Muscle layer of colon (tissue), 2 donors: ENCODE data around the gene SUSD4.

ENCODE experiments used
- H3K27ac ChIP-seq: one replicate; pipeline ENCODE4 v1.7.0; 2013; ENCODE audit warnings: low read depth, mild to moderate bottlenecking, low read length, moderate library complexity
- H3K27me3 ChIP-seq, 2 donors: one replicate each; pipeline ENCODE4 v1.7.0; 2013; ENCODE audit warnings: low read length in 2 of 2, mild to moderate bottlenecking in 2 of 2; ENCODE audit not compliant: insufficient read depth in 2 of 2, control insufficient read depth in 1 of 2
- H3K36me3 ChIP-seq: one replicate; pipeline ENCODE4 v1.7.0; 2013; ENCODE audit warnings: mild to moderate bottlenecking, low read length; ENCODE audit not compliant: insufficient read depth
- H3K4me1 ChIP-seq: one replicate; pipeline ENCODE4 v1.7.0; 2013; ENCODE audit warnings: mild to moderate bottlenecking, low read length; ENCODE audit not compliant: insufficient read depth
- H3K4me3 ChIP-seq, 2 donors: one replicate each; pipeline ENCODE4 v1.7.0; 2013; ENCODE audit warnings: low read length in 2 of 2, low read depth in 1 of 2, mild to moderate bottlenecking in 1 of 2, moderate library complexity in 1 of 2
- H3K9ac ChIP-seq: one replicate; pipeline ENCODE4 v1.7.0; 2013; ENCODE audit warnings: low read length
- H3K9me3 ChIP-seq: one replicate; pipeline ENCODE4 v1.7.0; 2013; ENCODE audit warnings: mild to moderate bottlenecking, low read length
- donor health status: abdominal sarcoma.
- donor health status: Adenocarcinoma of cecum.

The SUSD4 gene

DNA sequence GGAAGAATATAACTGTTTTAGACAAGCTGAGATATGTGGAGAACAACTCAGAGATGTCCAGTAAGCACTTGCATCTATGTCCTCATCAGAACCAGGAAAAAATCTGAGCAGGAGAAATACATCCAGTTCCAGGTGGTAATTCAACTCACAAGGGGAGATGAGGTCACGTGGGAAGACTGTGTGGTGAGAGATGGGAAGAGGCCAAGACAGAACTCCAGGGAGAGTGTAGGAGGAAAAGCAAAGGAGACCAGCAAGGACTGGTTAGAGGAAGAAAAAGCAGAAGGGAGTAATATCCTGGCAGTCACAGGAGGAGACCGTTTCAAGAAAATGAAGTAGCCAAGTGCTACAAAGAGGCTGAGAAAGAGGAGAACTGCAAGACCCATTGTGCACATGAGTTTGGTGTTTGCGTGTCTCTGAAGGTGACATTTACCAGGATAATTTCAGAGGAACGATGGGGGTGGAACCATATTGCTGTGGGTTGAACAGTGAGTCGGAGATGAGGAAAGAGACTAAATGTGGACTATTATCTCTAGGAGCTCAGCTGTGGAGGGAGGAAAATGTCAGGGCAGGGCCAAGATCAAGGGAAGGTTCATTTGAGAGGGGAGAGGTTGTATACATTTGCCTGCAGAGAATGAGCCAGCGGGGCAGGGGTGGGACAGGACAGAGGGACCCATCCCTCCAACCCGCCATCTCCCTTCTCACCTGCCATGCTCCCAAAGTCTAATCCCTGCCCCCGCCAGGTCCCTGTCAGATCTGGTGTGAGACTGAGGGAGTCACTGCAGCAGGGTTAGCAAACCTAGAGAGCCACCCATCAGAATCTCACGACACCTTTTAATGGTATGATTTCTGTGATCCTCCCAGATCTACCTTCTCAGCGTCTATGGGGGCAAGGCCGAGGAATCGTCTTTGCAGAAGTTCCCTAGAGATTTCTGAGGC lies 24.9 kb downstream of the SUSD4 start:
- no peak overlapping the region for H3K9ac ChIP-seq
- no peak overlapping the region for H3K27ac ChIP-seq
- no peaks in the 10 kb centered on the region for H3K27me3 ChIP-seq
- no peak overlapping the region for H3K4me3 ChIP-seq
- H3K9me3 ChIP-seq = no peaks in the 10 kb centered on the region
- H3K36me3 ChIP-seq = no peaks in the 10 kb centered on the region
- no peaks in the 10 kb centered on the region for H3K4me1 ChIP-seq

DNA sequence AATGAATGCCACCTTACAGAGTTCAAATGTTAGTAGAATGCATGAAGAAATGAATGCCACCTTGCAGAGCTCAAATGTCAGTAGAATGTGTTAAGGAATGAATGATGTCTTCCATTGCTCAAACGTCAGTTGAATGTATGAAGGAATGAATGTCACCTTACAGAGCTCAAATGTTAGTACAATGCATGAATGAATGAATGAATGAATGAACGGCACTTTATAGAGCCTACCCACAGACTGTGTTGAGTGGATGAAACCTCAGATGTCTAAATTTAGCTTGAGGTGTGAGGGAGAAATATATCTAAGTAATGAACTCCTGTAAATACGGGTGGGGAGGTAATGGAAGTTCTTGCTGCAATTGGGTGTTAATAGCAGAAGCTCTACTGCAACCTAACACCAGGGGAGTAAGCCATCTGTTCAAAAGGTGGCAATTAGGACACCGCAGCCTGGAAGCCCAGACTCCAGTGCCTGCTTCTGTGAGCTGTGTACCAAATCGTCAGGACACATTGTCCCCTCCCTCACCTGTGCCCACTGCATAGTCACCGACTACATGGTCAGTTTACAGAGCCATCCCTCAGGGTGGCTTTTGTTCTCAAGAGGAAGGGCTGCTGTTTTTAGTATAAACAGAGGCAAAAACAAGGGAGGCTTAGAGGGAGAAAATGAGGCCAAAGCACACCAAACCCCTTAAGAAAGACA lies 26.7 kb downstream of the SUSD4 start:
- H3K9ac ChIP-seq = no peak overlapping the region
- H3K27me3 ChIP-seq = no peaks in the 10 kb centered on the region
- H3K4me1 ChIP-seq = no peaks in the 10 kb centered on the region
- H3K36me3 ChIP-seq = no peaks in the 10 kb centered on the region
- H3K27ac ChIP-seq = no peak overlapping the region
- H3K4me3 ChIP-seq = no peak overlapping the region
- no peaks in the 10 kb centered on the region for H3K9me3 ChIP-seq

DNA sequence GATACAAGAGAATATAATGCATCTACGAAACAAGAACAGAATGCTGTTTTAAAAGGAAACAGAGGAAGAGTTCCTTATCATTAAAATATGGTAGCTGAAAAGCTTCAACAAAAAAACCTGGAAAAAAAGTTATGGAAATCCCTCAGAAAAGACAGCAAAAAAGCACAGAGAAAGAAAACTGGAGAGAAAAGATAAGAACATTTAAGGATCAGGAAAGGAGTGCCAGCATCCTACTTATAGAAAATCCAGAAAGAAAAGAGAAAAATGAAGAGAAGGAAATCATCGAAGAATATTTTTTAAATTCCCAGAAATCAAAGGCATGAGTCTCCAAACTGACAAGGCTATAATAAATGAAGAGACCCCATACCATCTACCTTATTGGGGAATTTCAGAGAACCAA lies 29.8 kb downstream of the SUSD4 start:
- no peaks in the 10 kb centered on the region for H3K27me3 ChIP-seq
- no peaks in the 10 kb centered on the region for H3K4me1 ChIP-seq
- no peak overlapping the region for H3K4me3 ChIP-seq
- H3K9ac ChIP-seq = no peak overlapping the region
- H3K36me3 ChIP-seq = no peaks in the 10 kb centered on the region
- no peaks in the 10 kb centered on the region for H3K9me3 ChIP-seq
- H3K27ac ChIP-seq = no peak overlapping the region

DNA sequence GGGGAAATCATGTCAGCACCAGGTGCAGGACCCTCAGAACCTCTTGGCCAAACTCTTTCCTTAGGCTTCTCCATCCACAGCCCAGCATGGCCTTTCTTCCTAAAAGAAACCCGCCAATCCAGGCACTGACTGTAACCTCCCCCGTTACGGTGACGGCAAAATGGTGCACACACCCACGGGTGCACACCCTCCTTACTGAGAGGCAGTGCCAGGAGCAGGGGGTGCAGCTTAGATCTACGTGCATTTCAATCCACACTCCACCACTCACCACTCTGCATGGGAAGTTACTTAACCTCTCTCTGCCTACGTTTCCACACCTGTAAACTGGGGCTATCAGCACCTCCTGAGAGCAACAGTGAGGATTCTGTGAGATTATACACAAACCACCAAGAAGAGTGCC lies 31.0 kb downstream of the SUSD4 start:
- Histone ChIP-seq H3K27ac (no peak overlapping the region), H3K27me3 (no peaks in the 10 kb centered on the region), H3K9me3 (no peaks in the 10 kb centered on the region), H3K36me3 (no peaks in the 10 kb centered on the region), H3K4me3 (no peak overlapping the region), H3K4me1 (no peaks in the 10 kb centered on the region), H3K9ac (no peak overlapping the region)

DNA sequence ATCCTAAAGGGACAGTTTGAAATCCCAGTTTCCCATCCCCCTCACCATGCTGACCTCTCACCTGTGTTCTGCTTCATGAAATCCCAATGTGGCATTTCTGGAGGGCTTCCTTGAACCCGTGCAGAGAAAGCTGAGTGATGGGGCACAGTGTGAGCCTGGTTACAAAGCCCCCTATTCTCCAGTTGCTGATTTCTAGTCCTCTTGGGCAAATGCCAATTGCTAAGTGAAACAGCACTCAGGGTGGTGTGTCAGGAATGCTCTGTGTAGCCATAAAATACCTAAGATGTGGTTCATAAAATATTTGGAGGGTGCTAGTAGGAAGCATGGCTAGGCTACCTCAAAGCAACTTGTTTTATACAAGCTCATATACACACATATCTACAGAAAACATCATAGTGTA lies 32.0 kb downstream of the SUSD4 start:
- H3K4me1 ChIP-seq = no peaks in the 10 kb centered on the region
- no peak overlapping the region for H3K27ac ChIP-seq
- no peak overlapping the region for H3K4me3 ChIP-seq
- H3K9ac ChIP-seq = no peak overlapping the region
- H3K27me3 ChIP-seq = no peaks in the 10 kb centered on the region
- H3K36me3 ChIP-seq = no peaks in the 10 kb centered on the region
- no peaks in the 10 kb centered on the region for H3K9me3 ChIP-seq

DNA sequence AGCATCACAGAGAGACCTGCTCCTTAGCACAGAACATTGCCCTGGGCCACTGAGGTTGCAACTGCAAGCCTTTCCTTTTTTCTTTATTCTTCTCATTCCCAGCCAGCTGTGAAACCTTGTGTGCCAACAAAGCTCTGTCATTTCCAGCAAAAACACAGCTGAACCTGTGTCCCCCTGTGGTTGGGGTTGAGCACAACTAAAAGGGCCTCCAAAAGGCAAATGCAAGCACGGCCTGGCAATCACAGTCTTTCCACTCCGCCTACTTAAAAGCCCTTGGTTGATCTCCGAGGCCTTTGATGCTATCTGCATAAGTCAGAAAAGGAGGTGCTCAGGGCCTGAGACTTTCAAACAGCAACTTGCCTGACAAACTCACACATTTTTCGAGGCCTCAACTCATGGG lies 32.7 kb downstream of the SUSD4 start:
- Histone ChIP-seq H3K4me1 (no peaks in the 10 kb centered on the region), H3K9me3 (no peaks in the 10 kb centered on the region), H3K36me3 (no peaks in the 10 kb centered on the region), H3K27ac (no peak overlapping the region), H3K27me3 (no peaks in the 10 kb centered on the region), H3K9ac (no peak overlapping the region), H3K4me3 (no peak overlapping the region)

DNA sequence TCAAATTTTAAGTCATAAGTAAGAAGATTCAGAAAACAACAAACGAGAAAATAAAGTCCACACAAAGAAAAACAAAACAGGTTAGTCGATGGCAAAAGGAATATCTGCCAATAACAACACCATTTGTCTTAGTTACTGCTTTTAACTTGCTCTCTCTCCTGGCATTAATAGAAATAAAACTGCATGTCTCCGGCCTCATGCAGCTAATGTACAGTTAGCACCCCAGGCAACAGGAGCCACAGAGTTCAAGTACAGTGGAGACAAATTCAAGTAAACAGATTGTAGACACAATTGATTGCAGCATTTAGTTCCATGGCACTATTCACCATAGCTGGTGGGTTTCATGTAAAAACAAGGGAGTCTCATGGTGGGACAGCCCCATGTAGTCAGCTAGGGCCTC lies 33.5 kb downstream of the SUSD4 start:
- no peaks in the 10 kb centered on the region for H3K9me3 ChIP-seq
- H3K4me1 ChIP-seq = no peaks in the 10 kb centered on the region
- H3K4me3 ChIP-seq = no peak overlapping the region
- no peak overlapping the region for H3K27ac ChIP-seq
- H3K27me3 ChIP-seq = no peaks in the 10 kb centered on the region
- H3K36me3 ChIP-seq = no peaks in the 10 kb centered on the region
- no peak overlapping the region for H3K9ac ChIP-seq

DNA sequence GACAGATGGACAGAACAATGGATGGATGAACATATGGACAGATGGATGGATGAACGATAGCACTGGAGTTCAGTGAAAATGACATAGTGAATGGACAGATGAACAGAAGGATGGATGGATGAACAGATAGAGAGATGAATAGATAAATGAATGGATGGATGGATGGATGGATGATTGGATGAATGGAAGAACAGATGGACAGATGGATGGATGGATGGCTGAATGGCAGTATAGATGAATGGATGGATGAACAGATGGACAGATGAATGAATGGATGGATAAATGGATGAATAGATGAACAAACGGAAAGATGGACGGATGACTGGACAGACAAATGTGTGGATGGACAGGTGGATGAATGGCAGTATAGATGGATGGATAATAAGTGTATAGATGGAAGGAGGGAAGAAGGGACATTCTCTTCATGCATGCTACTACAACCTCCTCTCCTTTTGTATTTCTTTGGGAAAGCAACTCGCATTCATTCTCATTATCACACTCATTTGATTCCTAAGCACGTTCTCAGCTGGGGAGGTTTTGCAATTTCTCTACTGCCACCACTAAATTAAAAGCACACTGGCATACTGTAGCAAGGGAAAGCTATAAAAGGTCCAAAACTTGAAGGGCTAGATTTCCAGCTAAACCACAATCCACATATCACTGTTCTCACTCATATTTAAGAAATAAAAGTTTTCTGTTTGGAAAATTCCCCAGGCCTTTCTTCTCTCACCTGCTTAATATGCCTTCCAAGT lies 34.1 kb downstream of the SUSD4 start:
- Histone ChIP-seq H3K27me3 (no peaks in the 10 kb centered on the region), H3K36me3 (no peaks in the 10 kb centered on the region), H3K9ac (no peak overlapping the region), H3K27ac (no peak overlapping the region), H3K9me3 (no peaks in the 10 kb centered on the region), H3K4me1 (no peaks in the 10 kb centered on the region), H3K4me3 (no peak overlapping the region)

DNA sequence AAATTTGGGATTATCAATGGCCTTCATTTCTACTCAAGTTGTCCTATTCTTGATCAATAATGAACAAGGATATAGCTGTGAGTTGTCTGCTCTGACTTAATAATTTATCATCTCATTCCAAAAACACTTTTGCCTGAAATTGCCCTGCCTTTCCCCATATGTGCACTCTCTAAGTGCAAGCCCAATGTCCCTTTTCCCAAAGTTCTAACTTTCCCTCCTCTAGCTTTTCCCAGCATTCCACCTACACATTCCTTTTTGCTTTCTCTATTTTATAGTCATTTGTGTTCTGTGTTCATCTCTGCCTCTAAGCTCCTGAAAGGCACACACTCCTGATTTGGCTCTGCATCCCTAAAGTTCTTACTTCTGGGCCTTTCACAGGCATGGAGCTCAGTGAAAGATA lies 34.7 kb downstream of the SUSD4 start:
- Histone ChIP-seq H3K9ac (no peak overlapping the region), H3K9me3 (no peaks in the 10 kb centered on the region), H3K4me1 (no peaks in the 10 kb centered on the region), H3K4me3 (no peak overlapping the region), H3K27ac (no peak overlapping the region), H3K36me3 (no peaks in the 10 kb centered on the region), H3K27me3 (no peaks in the 10 kb centered on the region)

DNA sequence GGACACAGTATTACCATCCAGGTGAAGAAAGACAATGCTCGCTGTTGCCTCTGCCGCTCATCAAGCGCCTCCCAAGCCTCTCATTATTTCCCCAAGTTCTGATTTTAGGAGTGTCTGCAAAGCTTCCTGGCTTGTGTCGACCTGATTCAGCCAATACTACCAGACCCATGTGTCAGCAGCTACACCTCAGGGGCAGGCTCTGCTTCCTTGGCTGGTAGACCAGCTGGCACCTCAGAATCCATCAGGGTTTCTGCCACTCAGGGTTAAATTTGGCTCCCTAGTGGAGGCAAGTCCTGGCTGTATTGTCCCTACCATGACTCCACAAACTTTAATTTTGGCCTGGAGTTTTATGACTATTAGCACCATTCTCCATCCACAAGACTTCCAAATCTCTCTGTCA lies 35.4 kb downstream of the SUSD4 start:
- H3K27ac ChIP-seq = no peak overlapping the region
- H3K27me3 ChIP-seq = no peaks in the 10 kb centered on the region
- H3K9me3 ChIP-seq = no peaks in the 10 kb centered on the region
- no peak overlapping the region for H3K4me3 ChIP-seq
- H3K4me1 ChIP-seq = no peaks in the 10 kb centered on the region
- H3K36me3 ChIP-seq = no peaks in the 10 kb centered on the region
- H3K9ac ChIP-seq = no peak overlapping the region

DNA sequence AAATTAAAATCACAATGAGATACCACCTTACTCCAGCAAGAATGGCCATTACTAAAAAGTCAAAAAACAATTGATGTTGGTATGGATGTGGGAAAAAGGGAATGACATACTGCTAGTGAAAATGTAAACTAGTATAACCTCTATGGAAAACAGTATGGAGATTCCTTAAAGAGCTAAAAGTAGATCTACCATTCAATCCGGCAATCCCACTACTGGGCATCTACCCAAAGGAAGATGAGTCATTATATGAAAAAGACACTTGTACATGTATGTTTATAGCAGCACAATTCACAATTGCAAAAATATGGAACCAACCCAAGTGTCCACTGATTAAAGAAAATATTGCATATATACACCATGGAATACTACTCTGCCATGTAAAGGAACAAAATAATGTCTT lies 37.2 kb downstream of the SUSD4 start:
- Histone ChIP-seq H3K4me3 (no peak overlapping the region), H3K27ac (no peak overlapping the region), H3K4me1 (no peaks in the 10 kb centered on the region), H3K36me3 (no peaks in the 10 kb centered on the region), H3K9ac (no peak overlapping the region), H3K9me3 (no peaks in the 10 kb centered on the region), H3K27me3 (no peaks in the 10 kb centered on the region)
